ENCODE measurements around the gene SOX5. TPM values are rescaled to one million over a fixed set of nuclear protein-coding genes. Genes with fewer than 3 reads are reported as not detected.
A peak's percentile ranks its signal among the peaks of the same experiment; 100 is the strongest.

Gene SOX5
- total and polyA plus RNA-seq, 2 of the 8 experiments (the other 6 are each of a cell fraction or from before 2014, with no cell fraction given), result 2.2 to 2.6 TPM

DNA sequence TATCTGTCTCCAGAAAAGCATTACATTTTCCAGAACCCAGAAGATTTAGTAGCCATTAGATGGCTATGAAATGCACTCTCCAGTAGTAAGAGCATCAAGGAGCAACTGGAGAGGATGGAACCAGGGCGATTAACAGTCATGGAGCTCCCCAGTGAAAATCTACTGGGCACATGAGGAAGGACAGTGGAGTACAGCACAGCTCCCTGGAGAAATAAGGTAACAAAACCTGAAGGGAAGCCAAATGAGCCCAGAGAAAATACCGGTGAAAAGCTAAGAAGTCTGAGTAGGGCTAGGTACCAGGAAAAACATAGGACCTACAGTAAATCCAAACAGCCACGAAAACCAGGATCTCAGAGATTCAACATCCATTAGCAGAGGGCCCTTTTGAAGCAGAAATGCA is 21.6 kb downstream of the SOX5 start:
- ChIA-PET CTCF (ENCODE audit: partially characterized antibody) (no interaction called here), POLR2A (ENCODE audit: partially characterized antibody) (no interaction called here)
- WGBS, 2 experiments (ENCODE audit: extremely low coverage in 1 of 2, insufficient coverage in 1 of 2, insufficient read length in 1 of 2, insufficient replicate concordance in 2 of 2, low coverage in 1 of 2, low lambda C conversion rate in 2 of 2, missing lambda C conversion rate in 1 of 2), result 92% methylated on average over 3 of the region's 3 CpGs; no CpG with 5 or more reads in 1 of the 2 experiments

More for the DNA sequence above, 21.6 kb downstream of the SOX5 start:
- H3K36me3 ChIP-seq (ENCODE audit: control insufficient read depth in 2 of 4, insufficient read depth in 4 of 4, low read length in 3 of 4), result no peaks in the 10 kb centered on the region
- no peak overlapping the region for H3K4me2 ChIP-seq (ENCODE audit: insufficient read depth in 1 of 2, low read depth in 2 of 2, low read length in 2 of 2)
- H3K14ac ChIP-seq (ENCODE audit: insufficient read length), result no peak overlapping the region
- H4K8ac ChIP-seq (ENCODE audit: extremely low read depth, insufficient read depth, low read length), result no peak overlapping the region
- no peak overlapping the region for H2BK5ac ChIP-seq (ENCODE audit: low read depth, low read length)
- H3K79me2 ChIP-seq (ENCODE audit: control insufficient read depth in 1 of 2, insufficient read depth in 2 of 2, low read length in 2 of 2), result no peaks in the 10 kb centered on the region
- H3K23ac ChIP-seq (ENCODE audit: insufficient read length), result no peak overlapping the region
- no peak overlapping the region; a peak in 1 of 7 replicates for H3K9ac ChIP-seq (replicated peaks in 1 of 4; ENCODE audit: extremely low read depth in 1 of 4, low read depth in 3 of 4, low read length in 3 of 4)
- H4K20me1 ChIP-seq (replicated peaks in 1 of 2; ENCODE audit: control insufficient read depth in 1 of 2, insufficient read depth in 2 of 2, low read length in 2 of 2), result no peaks in the 10 kb centered on the region
- H2BK120ac ChIP-seq (replicated peaks; ENCODE audit: low read depth, low read length), result no peak overlapping the region
- no peak overlapping the region for H2BK15ac ChIP-seq (ENCODE audit: low read length)
- H2BK12ac ChIP-seq (ENCODE audit: low read depth, low read length), result no peak overlapping the region
- H3K56ac ChIP-seq (replicated peaks; ENCODE audit: insufficient read length, low read depth, low read length), result no peak overlapping the region
- no peak overlapping the region for H2AFZ ChIP-seq (ENCODE audit: low read length)
- TF ChIP-seq SP4 (IDR thresholded peaks at IDR 0.05; ENCODE audit: low read length) (no peak), BACH1 (IDR thresholded peaks at IDR 0.05; ENCODE audit: low read length) (no peak), EZH2 (IDR thresholded peaks at IDR 0.05; ENCODE audit: low read depth, low read length, severe bottlenecking) (no peak), RAD21 (IDR thresholded peaks at IDR 0.05 in 1 of 2, conservative IDR thresholded peaks at IDR 0.05 in 1 of 2; ENCODE audit: low read depth in 2 of 2, low read length in 2 of 2) (peak; percentile 24 to 40; a peak in 2 of 4 replicates), TBP (IDR thresholded peaks at IDR 0.05; ENCODE audit: low read depth, low read length) (no peak)
- no peak overlapping the region for H2BK20ac ChIP-seq (ENCODE audit: low read length)
- no peaks in the 10 kb centered on the region for H3K4me1 ChIP-seq (replicated peaks in 1 of 4; ENCODE audit: control insufficient read depth in 3 of 4, insufficient read depth in 4 of 4, low read length in 3 of 4)
- H3K23me2 ChIP-seq (ENCODE audit: low read depth, low read length), result no peaks in the 10 kb centered on the region
- H3K4me3 ChIP-seq (ENCODE audit: extremely low read depth in 1 of 4, insufficient read depth in 2 of 4, low read depth in 3 of 4, low read length in 4 of 4), result no peak overlapping the region
- H4K91ac ChIP-seq (replicated peaks; ENCODE audit: insufficient read length, low read length), result no peak overlapping the region
- no peak overlapping the region for H2AK5ac ChIP-seq (ENCODE audit: low read depth, low read length)
- H3K18ac ChIP-seq (ENCODE audit: extremely low read depth, low read length), result no peak overlapping the region
- no peaks in the 10 kb centered on the region for H3K79me1 ChIP-seq (ENCODE audit: low read depth, low read length)
- no peak for FAIRE-seq
- H4K5ac ChIP-seq (ENCODE audit: insufficient read length, low read depth, low read length), result no peak overlapping the region
- H3K4ac ChIP-seq (replicated peaks; ENCODE audit: insufficient read length, low read depth, low read length), result no peak overlapping the region
- no peaks in the 10 kb centered on the region for H3K27me3 ChIP-seq (replicated peaks in 1 of 4; ENCODE audit: control insufficient read depth in 3 of 4, extremely low read depth in 1 of 4, insufficient read depth in 3 of 4, low read length in 3 of 4)
- H3K27ac ChIP-seq (ENCODE audit: low read depth, low read length), result no peak overlapping the region
- DNase-seq (ENCODE audit: low read depth in 1 of 2, low spot score in 2 of 2), result no peak
- H3K9me3 ChIP-seq (ENCODE audit: insufficient read depth in 2 of 2, low read depth in 1 of 2, low read length in 1 of 2), result no peaks in the 10 kb centered on the region
